GM20431 (cell line): ENCODE data around the gene ANTKMT.
"Not testable (repeated sequence)": the region's sequence is repeated elsewhere in the genome, so short reads cannot be mapped to it uniquely, and the experiment has no call there.

Experiments
- in situ Hi-C: fragments of 300-500 bp; cut with MseI, MboI; formaldehyde crosslinking; loops from one replicate; pipeline ENCODE4 v1.15.0; 2020; ENCODE audit warnings: low sequenced_read_pairs; ENCODE audit not compliant: unreplicated experiment

ANTKMT gene

GRCh38 chr16:734981-735881 lies 14.3 kb downstream of the ANTKMT start:
- in situ Hi-C loops, result no loop called here

- in situ Hi-C loops, result no loop called here
Measured at GRCh38 chr16:735982-736453, 15.1 kb downstream of the ANTKMT start.

GRCh38 chr16:736936-737481 lies 16.1 kb downstream of the ANTKMT start:
- in situ Hi-C loops, result no loop called here

- in situ Hi-C loops, result no loop called here
Measured at GRCh38 chr16:739560-740458, 18.9 kb downstream of the ANTKMT start.

GRCh38 chr16:740459-740763 lies 19.5 kb downstream of the ANTKMT start:
- in situ Hi-C loops, result no loop called here

GRCh38 chr16:740764-741505 lies 20.0 kb downstream of the ANTKMT start, which contains the start of gene CIAO3:
Gene CIAO3 (minus strand): TSS chr16:740997. CDS start chr16:740985, 12 bp downstream.
- in situ Hi-C loops, result no loop called here

GRCh38 chr16:741986-742629 lies 21.2 kb downstream of the ANTKMT start:
- in situ Hi-C loops, result no loop called here

- in situ Hi-C loops, result not testable (repeated sequence)
Measured at GRCh38 chr16:742894-743293, 21.9 kb downstream of the ANTKMT start.

- in situ Hi-C loops, result no loop called here
Measured at GRCh38 chr16:743794-744500, 23.0 kb downstream of the ANTKMT start.

- in situ Hi-C loops, result no loop called here
Measured at GRCh38 chr16:745739-746138, 24.8 kb downstream of the ANTKMT start.

- in situ Hi-C loops, result no loop called here
Measured at GRCh38 chr16:746637-747036, 25.7 kb downstream of the ANTKMT start.

- in situ Hi-C loops, result no loop called here
Measured at GRCh38 chr16:747978-748746, 27.2 kb downstream of the ANTKMT start.

GRCh38 chr16:749010-749409 lies 28.1 kb downstream of the ANTKMT start:
- in situ Hi-C loops, result no loop called here

GRCh38 chr16:750485-750884 lies 29.5 kb downstream of the ANTKMT start:
- in situ Hi-C loops, result no loop called here

GRCh38 chr16:751152-752006 lies 30.4 kb downstream of the ANTKMT start:
- in situ Hi-C loops, result no loop called here

- in situ Hi-C loops, result no loop called here
Measured at GRCh38 chr16:752007-752312, 31.0 kb downstream of the ANTKMT start.

GRCh38 chr16:754121-754607 lies 33.2 kb downstream of the ANTKMT start:
- in situ Hi-C loops, result not testable (repeated sequence)
